ENCODE data around the gene BCAS3. TPM values are rescaled to one million over a fixed set of nuclear protein-coding genes. Genes with fewer than 3 reads are reported as not detected.

Gene BCAS3
- total RNA-seq, 4 donors from 2014 or later: 18.7 to 37.8 (median 24.9) TPM

GRCh38 chr17:61073799-61074513 lies 396.3 kb downstream of the BCAS3 start:
- no peak for ATAC-seq (ENCODE audit: low FRiP score)

GRCh38 chr17:61075988-61076387 lies 398.3 kb downstream of the BCAS3 start:
- DNase-seq (ENCODE audit: low spot score): no peak
- no peak for ATAC-seq (ENCODE audit: low FRiP score)
- no peak for TF ChIP-seq CTCF (IDR thresholded peaks at IDR 0.05)

More at GRCh38 chr17:61073799-61074513, 396.3 kb downstream of the BCAS3 start:
- no peak for DNase-seq (ENCODE audit: low spot score)
- TF ChIP-seq CTCF (IDR thresholded peaks at IDR 0.05): no peak

- ATAC-seq (ENCODE audit: low FRiP score): no peak
- TF ChIP-seq CTCF (IDR thresholded peaks at IDR 0.05): no peak
- DNase-seq (ENCODE audit: low spot score): no peak
These were observed 399.0 kb downstream of the BCAS3 start for GRCh38 chr17:61076621-61077031.

- DNase-seq (ENCODE audit: low spot score): no peak
- no peak for TF ChIP-seq CTCF (IDR thresholded peaks at IDR 0.05)
- ATAC-seq (ENCODE audit: low FRiP score): no peak
These were observed 404.3 kb downstream of the BCAS3 start for GRCh38 chr17:61081959-61082358.

GRCh38 chr17:61084260-61084659 lies 406.6 kb downstream of the BCAS3 start:
- no peak for TF ChIP-seq CTCF (IDR thresholded peaks at IDR 0.05)

GRCh38 chr17:61087024-61087423 lies 409.4 kb downstream of the BCAS3 start:
- TF ChIP-seq CTCF (IDR thresholded peaks at IDR 0.05): no peak
- DNase-seq (ENCODE audit: low spot score) (no peak), ATAC-seq (ENCODE audit: low FRiP score) (no peak)

More at GRCh38 chr17:61084260-61084659, 406.6 kb downstream of the BCAS3 start:
- ATAC-seq (ENCODE audit: low FRiP score) (no peak), DNase-seq (ENCODE audit: low spot score) (no peak)

GRCh38 chr17:61088556-61088955 lies 410.9 kb downstream of the BCAS3 start:
- ATAC-seq (ENCODE audit: low FRiP score) (no peak), DNase-seq (ENCODE audit: low spot score) (no peak)
- no peak for TF ChIP-seq CTCF (IDR thresholded peaks at IDR 0.05)
